Breast epithelium (tissue), 4 donors: ENCODE data around the gene CCDC149. TPM values are rescaled to one million over a fixed set of nuclear protein-coding genes. Genes with fewer than 3 reads are reported as not detected.
A peak's percentile ranks its signal among the peaks of the same experiment; 100 is the strongest.

Experiments used
- DNase-seq, 2 donors: peaks; one replicate each; pipeline ENCODE4 v3.0.0-alpha.2; 2019; ENCODE audit warnings: low spot score in 2 of 2
- H3K27ac ChIP-seq, 2 donors: fragments of 200-600 bp; sonication (generic) in 1 of 2; one replicate each; pipeline ENCODE4 v1.5.1; 2016 to 2019; ENCODE audit warnings: mild to moderate bottlenecking in 1 of 2
- H3K27me3 ChIP-seq, 2 donors: fragments of 200-600 bp; sonication (generic) in 1 of 2; one replicate each; pipeline versions ENCODE4 v1.5.1 to v1.6.0; 2017 to 2019; ENCODE audit warnings: control low read depth in 1 of 2, mild to moderate bottlenecking in 1 of 2
- H3K36me3 ChIP-seq: fragments of 200-600 bp; one replicate; pipeline ENCODE4 v1.5.1; 2019
- H3K4me1 ChIP-seq, 2 donors: fragments of 200-600 bp; sonication (generic); one replicate each; pipeline ENCODE4 v1.5.1; 2016 to 2019; ENCODE audit warnings: control low read depth in 1 of 2
- H3K4me3 ChIP-seq, 3 donors: fragments of 200-600 bp; sonication (generic); 1 replicate in 2 of 3; 2 replicates in 1 of 3; pipeline ENCODE4 v1.5.1; 2016 to 2019; ENCODE audit warnings: mild to moderate bottlenecking in 3 of 3, moderate library complexity in 2 of 3
- H3K9me3 ChIP-seq, 2 donors: fragments of 200-600 bp; sonication (generic) in 1 of 2; one replicate each; pipeline ENCODE4 v1.5.1; 2016 to 2019; ENCODE audit warnings: control low read depth in 1 of 2
- CTCF ChIP-seq, 3 donors: fragments of 450-650 bp; IDR thresholded peaks; one replicate each; pipeline ENCODE4 v1.5.1; 2016 to 2017; ENCODE audit warnings: antibody characterized with exemption in 3 of 3, mild to moderate bottlenecking in 3 of 3, moderate library complexity in 3 of 3
- POLR2A ChIP-seq: fragments of 450-650 bp; IDR thresholded peaks from one replicate; pipeline ENCODE4 v1.6.1; 2016; ENCODE audit warnings: antibody characterized with exemption, mild to moderate bottlenecking, moderate library complexity
- POLR2AphosphoS5 ChIP-seq, 3 donors: sonication (generic); formaldehyde crosslinking; IDR thresholded peaks; one replicate each; pipeline ENCODE4 v1.6.1; 2017; ENCODE audit warnings: antibody characterized with exemption in 3 of 3
- intact Hi-C: fragments of 100-400 bp; cut with DNase I; formaldehyde crosslinking; loops from one replicate; pipeline ENCODE4 v1.15.1; 2023; ENCODE audit warnings: low total_unique reads
- total RNA-seq, 3 donors: library from RNA; depleted of rRNA; stranded (reverse); fragments of >200 nt; gene quantifications; one replicate each; pipeline ENCODE4 v1.1.0, GENCODE V29; 2016

CCDC149 gene
- 10 to 100 TPM; 15.8 to 21.0 (median 18.6) TPM for total RNA-seq

GRCh38 chr4:24912252-24913118 lies at the start of gene CCDC149:
TSS of gene CCDC149 (minus strand) at chr4:24913042. CDS start at chr4:24912864, 178 bp downstream.
- Histone ChIP-seq H3K9me3 (no peaks in the 10 kb centered on the region), H3K36me3 (peaks cover 12% of the 10 kb centered on the region), H3K27ac (peak within 1 kb of the TSS; percentile 94 to 99), H3K4me3 (peak within 1 kb of the TSS; percentile 67 to 94 (median 77)), H3K27me3 (no peaks in the 10 kb centered on the region), H3K4me1 (no peaks in the 10 kb centered on the region)
- intact Hi-C loops = no loop called here
- DNase-seq = peak; percentile 64 to 85
- TF ChIP-seq CTCF (IDR thresholded peaks at IDR 0.05) = peak in 1 of 3 donors; percentile 3
- peak; percentile 37 for TF ChIP-seq POLR2A
- peak in 2 of 3 donors; percentile 46 to 55 for TF ChIP-seq POLR2AphosphoS5 (IDR thresholded peaks at IDR 0.05)

GRCh38 chr4:24957886-24958285 lies 45.0 kb upstream of the CCDC149 start:
- H3K27me3 ChIP-seq = no peaks in the 10 kb centered on the region
- DNase-seq = no peak
- H3K27ac ChIP-seq = no peak overlapping the region
- H3K9me3 ChIP-seq = peaks cover 0 to 8% of the 10 kb centered on the region in 2 donors
- H3K4me1 ChIP-seq = no peaks in the 10 kb centered on the region
- H3K36me3 ChIP-seq = no peaks in the 10 kb centered on the region
- no peak overlapping the region for H3K4me3 ChIP-seq
- intact Hi-C loops = no loop called here
- TF ChIP-seq CTCF (IDR thresholded peaks at IDR 0.05) = no peak
- TF ChIP-seq POLR2AphosphoS5 (IDR thresholded peaks at IDR 0.05) = no peak
- no peak for TF ChIP-seq POLR2A

GRCh38 chr4:24956763-24957162 lies 43.9 kb upstream of the CCDC149 start:
- Histone ChIP-seq H3K36me3 (no peaks in the 10 kb centered on the region), H3K27me3 (no peaks in the 10 kb centered on the region), H3K4me3 (no peak overlapping the region), H3K27ac (no peak overlapping the region), H3K9me3 (peaks cover 0 to 8% of the 10 kb centered on the region in 2 donors), H3K4me1 (no peaks in the 10 kb centered on the region)
- no peak for DNase-seq
- intact Hi-C loops = no loop called here
- TF ChIP-seq POLR2A = no peak
- no peak for TF ChIP-seq CTCF (IDR thresholded peaks at IDR 0.05)
- no peak for TF ChIP-seq POLR2AphosphoS5 (IDR thresholded peaks at IDR 0.05)

- DNase-seq = no peak
- peaks cover 0 to 8% of the 10 kb centered on the region in 2 donors for H3K9me3 ChIP-seq
- intact Hi-C loops = no loop called here
- no peaks in the 10 kb centered on the region for H3K27me3 ChIP-seq
- no peaks in the 10 kb centered on the region for H3K4me1 ChIP-seq
- TF ChIP-seq POLR2A (no peak), CTCF (IDR thresholded peaks at IDR 0.05) (no peak), POLR2AphosphoS5 (IDR thresholded peaks at IDR 0.05) (no peak)
- no peak overlapping the region for H3K27ac ChIP-seq
- no peak overlapping the region for H3K4me3 ChIP-seq
- H3K36me3 ChIP-seq = no peaks in the 10 kb centered on the region
These were observed 43.2 kb upstream of the CCDC149 start for GRCh38 chr4:24956091-24956490.

- Histone ChIP-seq H3K27me3 (no peaks in the 10 kb centered on the region), H3K4me3 (no peak overlapping the region), H3K27ac (no peak overlapping the region), H3K36me3 (no peaks in the 10 kb centered on the region), H3K4me1 (no peaks in the 10 kb centered on the region), H3K9me3 (peaks cover 0 to 8% of the 10 kb centered on the region in 2 donors)
- intact Hi-C loops = no loop called here
- no peak for TF ChIP-seq POLR2A
- no peak for TF ChIP-seq POLR2AphosphoS5 (IDR thresholded peaks at IDR 0.05)
- no peak for TF ChIP-seq CTCF (IDR thresholded peaks at IDR 0.05)
- DNase-seq = no peak
These were observed 39.8 kb upstream of the CCDC149 start for GRCh38 chr4:24952667-24953066.
